HG03575 (cell line): ENCODE measurements around the gene PRKACB.

ENCODE experiments used
- ATAC-seq: cut with Tn5 transposase; IDR thresholded peaks from one replicate; pipeline ENCODE4 v1.9.1; 2021; ENCODE audit not compliant: unreplicated experiment, insufficient number of reproducible peaks, low FRiP score; ENCODE audit errors: extremely low read depth

Gene PRKACB

GRCh38 chr1:84148758-84149157 is 4.7 kb downstream of the PRKACB start:
- ATAC-seq: no peak

GRCh38 chr1:84152649-84153056 is 8.6 kb downstream of the PRKACB start:
- peak; percentile 72 for ATAC-seq

DNA sequence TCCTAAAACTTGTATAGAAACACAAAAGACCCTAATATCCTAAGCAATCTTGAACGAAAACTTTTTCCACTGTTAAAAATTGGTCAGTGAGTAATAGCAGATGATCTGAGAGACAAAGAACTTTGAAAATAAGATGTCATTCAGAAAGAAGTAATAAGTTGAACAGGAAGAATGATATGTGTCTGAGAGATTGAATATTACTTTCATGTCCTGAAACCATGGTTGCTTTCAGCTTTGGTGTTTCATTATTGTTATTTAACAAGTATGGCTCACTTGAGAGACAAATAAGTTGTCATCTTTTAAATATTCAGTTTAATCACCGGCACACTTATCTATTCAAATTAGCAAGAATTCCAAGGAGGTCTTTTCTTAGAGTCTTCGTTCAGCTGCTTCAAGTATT is 11.4 kb downstream of the PRKACB start:
- ATAC-seq: no peak

- ATAC-seq: no peak
These were observed 12.1 kb downstream of the PRKACB start for GRCh38 chr1:84156210-84156621.

DNA sequence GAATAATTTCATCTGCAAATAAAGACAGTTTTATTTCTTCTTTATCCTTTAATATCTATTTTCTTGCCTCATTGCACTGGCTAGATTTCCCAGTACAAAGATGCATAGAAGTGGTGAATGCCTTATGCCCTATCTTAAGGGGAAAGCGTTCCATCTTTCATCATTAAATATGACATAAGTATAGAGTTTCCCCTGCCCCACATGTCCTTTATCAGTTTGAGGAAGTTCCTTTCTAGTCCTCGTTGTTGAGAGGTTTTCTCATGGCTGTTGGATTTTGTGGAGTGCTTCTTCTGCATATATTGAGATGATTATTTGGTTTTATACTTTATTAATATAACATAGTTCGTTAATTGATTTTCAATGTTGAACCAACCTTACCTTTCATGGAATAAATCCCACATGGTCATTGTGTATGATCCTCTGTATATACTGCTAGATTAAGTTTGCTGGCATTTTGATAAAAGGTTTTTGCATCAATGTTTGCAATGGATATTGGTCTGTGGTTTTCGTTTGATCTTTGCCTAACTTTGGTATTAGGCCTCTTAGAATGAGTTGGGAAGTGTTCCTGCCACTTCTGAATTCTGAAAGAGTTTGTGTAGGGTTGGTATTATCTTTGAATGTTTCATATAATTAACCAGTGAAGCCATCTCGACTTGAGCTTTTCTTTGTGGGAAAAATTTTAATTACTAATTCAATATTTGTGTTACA is 15.6 kb downstream of the PRKACB start:
- ATAC-seq: no peak

- no peak for ATAC-seq
These were observed 18.2 kb downstream of the PRKACB start for GRCh38 chr1:84162295-84162694.

- no peak for ATAC-seq
These were observed 19.3 kb downstream of the PRKACB start for GRCh38 chr1:84163123-84163931.

- no peak for ATAC-seq
These were observed 20.1 kb downstream of the PRKACB start for GRCh38 chr1:84164161-84164560.

DNA sequence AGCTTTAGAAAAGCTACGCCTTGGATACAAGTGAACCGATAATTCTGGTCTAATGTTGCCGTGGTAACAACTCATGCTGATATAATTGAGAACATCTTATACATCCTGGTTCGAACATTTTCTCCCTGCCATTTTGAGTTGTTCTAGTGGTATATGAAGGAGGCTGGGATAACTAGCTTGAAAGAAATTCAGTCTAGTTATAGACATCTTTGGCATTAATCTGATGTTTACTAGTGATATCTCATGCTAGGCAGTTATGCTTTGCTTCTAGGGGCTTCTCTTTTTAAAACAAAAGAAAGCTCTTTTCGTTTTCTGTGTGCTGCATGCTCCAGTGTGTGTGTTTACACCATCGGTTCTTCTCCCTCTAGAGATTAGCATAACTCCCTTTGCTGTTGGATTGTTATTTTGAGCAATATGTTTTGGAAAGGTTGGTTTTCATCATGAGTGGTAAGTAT is 20.5 kb downstream of the PRKACB start:
- no peak for ATAC-seq

GRCh38 chr1:84165601-84166000 is 21.5 kb downstream of the PRKACB start:
- ATAC-seq: no peak

- no peak for ATAC-seq
These were observed 22.7 kb downstream of the PRKACB start for GRCh38 chr1:84166797-84167196.

DNA sequence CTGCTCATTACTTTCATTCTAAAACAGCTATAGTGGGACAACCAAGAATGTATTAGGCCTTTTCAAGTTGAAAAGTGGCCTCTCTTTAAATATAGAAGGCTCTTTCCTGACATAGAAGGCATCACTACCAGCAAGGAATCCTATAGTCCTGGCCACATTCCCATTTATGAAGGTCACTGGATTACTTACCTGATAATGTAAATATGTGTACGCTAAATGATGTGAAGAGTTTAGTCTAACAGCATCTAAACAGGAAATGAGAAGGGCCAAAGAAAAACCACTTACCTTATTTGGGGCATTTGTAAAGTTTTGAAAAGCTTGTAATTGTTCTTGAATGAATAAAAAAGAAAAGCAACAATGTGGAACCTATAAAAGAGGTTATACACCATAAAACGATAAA is 24.7 kb downstream of the PRKACB start:
- ATAC-seq: no peak

- ATAC-seq: no peak
These were observed 26.1 kb downstream of the PRKACB start for GRCh38 chr1:84170171-84170570.

GRCh38 chr1:84171481-84171880 is 27.4 kb downstream of the PRKACB start:
- ATAC-seq: no peak

GRCh38 chr1:84174051-84174556 is 30.0 kb downstream of the PRKACB start:
- ATAC-seq: no peak

GRCh38 chr1:84181350-84182005 is 37.4 kb downstream of the PRKACB start:
- ATAC-seq: no peak

DNA sequence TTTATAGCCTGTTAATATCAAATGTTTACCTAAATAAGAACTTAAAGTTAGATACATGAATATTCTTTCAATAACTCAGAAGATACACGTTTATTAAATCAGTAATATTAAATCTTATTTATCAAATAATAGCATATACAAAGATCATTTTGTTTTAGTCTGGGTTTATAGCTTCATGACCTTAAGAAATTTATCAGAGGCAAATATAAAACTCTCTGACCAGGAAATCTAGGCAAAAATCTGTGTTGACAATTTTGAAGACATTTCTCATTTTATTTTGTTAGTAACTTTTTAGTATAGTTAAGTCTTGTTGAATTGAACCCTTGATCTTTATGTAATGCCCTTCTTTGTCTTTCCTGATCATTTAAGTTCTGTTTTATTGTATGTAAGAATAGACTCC is 46.4 kb downstream of the PRKACB start:
- no peak for ATAC-seq

GRCh38 chr1:84192681-84193080 is 48.6 kb downstream of the PRKACB start:
- ATAC-seq: no peak

DNA sequence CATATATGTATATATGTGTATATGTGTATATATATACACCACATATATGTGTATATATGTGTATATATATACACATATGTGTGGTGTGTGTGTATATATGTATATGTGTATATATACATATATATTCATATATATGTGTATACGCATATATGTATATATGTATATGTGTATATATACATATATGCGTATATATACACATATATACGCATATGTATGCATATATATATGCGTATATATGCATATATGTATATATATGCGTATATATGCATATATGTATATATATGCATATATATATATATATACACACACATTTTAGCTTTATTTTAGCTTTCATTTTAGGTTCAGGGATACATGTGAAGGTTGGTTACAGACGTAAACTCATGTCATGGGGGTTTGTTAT is 54.8 kb downstream of the PRKACB start:
- no peak for ATAC-seq

GRCh38 chr1:84199257-84199656 is 55.2 kb downstream of the PRKACB start:
- no peak for ATAC-seq
